Neuronal stem cell (in vitro differentiated cells): ENCODE results near the gene ZNF444.
"Not testable (repeated sequence)": the region's sequence is repeated elsewhere in the genome, so short reads cannot be mapped to it uniquely, and the experiment has no call there.

Experiments
- DNase-seq: peaks from one replicate; pipeline ENCODE4 v3.0.0-alpha.2; 2013; ENCODE audit warnings: low spot score
- H2AFZ ChIP-seq: one replicate; pipeline ENCODE4 v1.6.1; 2013; ENCODE audit warnings: mild to moderate bottlenecking, low read length, inconsistent platforms
- H2AK5ac ChIP-seq: 2 replicates; pipeline ENCODE4 v1.6.1; 2013; ENCODE audit warnings: low read depth, mild to moderate bottlenecking, inconsistent platforms, low read length, moderate library complexity, mixed read lengths
- H2BK120ac ChIP-seq: 2 replicates; pipeline ENCODE4 v1.6.1; 2013; ENCODE audit warnings: low read depth, mild to moderate bottlenecking, inconsistent platforms, low read length, moderate library complexity, mixed read lengths
- H2BK12ac ChIP-seq: one replicate; pipeline ENCODE4 v1.6.1; 2013; ENCODE audit warnings: low read length, inconsistent platforms
- H2BK15ac ChIP-seq: 2 replicates; pipeline ENCODE4 v1.6.1; 2013; ENCODE audit warnings: mild to moderate bottlenecking, low read length, inconsistent platforms, mixed read lengths
- H2BK5ac ChIP-seq: one replicate; pipeline ENCODE4 v1.6.1; 2013; ENCODE audit warnings: inconsistent platforms, mild to moderate bottlenecking, low read length, moderate library complexity
- H3K14ac ChIP-seq: one replicate; pipeline ENCODE4 v1.6.1; 2013; ENCODE audit warnings: low read length, inconsistent platforms
- H3K18ac ChIP-seq: 2 replicates; pipeline ENCODE4 v1.6.1; 2013; ENCODE audit warnings: low read length, inconsistent platforms
- H3K23ac ChIP-seq: 2 replicates; pipeline ENCODE4 v1.6.1; 2013; ENCODE audit warnings: low read depth, mild to moderate bottlenecking, mixed read lengths, low read length, inconsistent platforms; ENCODE audit not compliant: poor library complexity
- H3K27ac ChIP-seq: replicated peaks from 3 replicates; pipeline ENCODE4 v1.5.1; 2013; ENCODE audit warnings: low read length, inconsistent platforms
- H3K27me3 ChIP-seq, 3 experiments: 2 replicates each; pipeline ENCODE4 v1.6.1; 2013; ENCODE audit warnings: low read length in 3 of 3, mild to moderate bottlenecking in 2 of 3, inconsistent platforms in 1 of 3, low read depth in 1 of 3, mixed read lengths in 1 of 3, moderate library complexity in 1 of 3; ENCODE audit not compliant: control insufficient read depth in 3 of 3, insufficient read depth in 3 of 3
- H3K36me3 ChIP-seq, 2 donors: replicated peaks in 1 of 2; 2 replicates each; pipeline ENCODE4 v1.6.1; 2013; ENCODE audit warnings: low read length in 2 of 2; ENCODE audit not compliant: control insufficient read depth in 2 of 2, insufficient read depth in 2 of 2
- H3K4ac ChIP-seq: 2 replicates; pipeline ENCODE4 v1.6.1; 2013; ENCODE audit warnings: inconsistent platforms, mild to moderate bottlenecking, low read length, moderate library complexity
- H3K4me1 ChIP-seq, 2 donors: 1 replicate in 1 of 2; 2 replicates in 1 of 2; pipeline ENCODE4 v1.6.1; 2013; ENCODE audit warnings: low read length in 2 of 2, low read depth in 1 of 2; ENCODE audit not compliant: control insufficient read depth in 2 of 2, insufficient read depth in 1 of 2
- H3K4me2 ChIP-seq: one replicate; pipeline ENCODE4 v1.6.1; 2013; ENCODE audit warnings: mild to moderate bottlenecking, low read length, inconsistent platforms; ENCODE audit not compliant: insufficient read depth, poor library complexity, severe bottlenecking
- H3K4me3 ChIP-seq, 2 donors: 2 replicates each; pipeline ENCODE4 v1.5.1; 2013; ENCODE audit warnings: low read length in 2 of 2, mild to moderate bottlenecking in 2 of 2, inconsistent platforms in 1 of 2, moderate library complexity in 1 of 2
- H3K79me1 ChIP-seq: one replicate; pipeline ENCODE4 v1.6.1; 2013; ENCODE audit warnings: low read depth, mild to moderate bottlenecking, inconsistent platforms, low read length, moderate library complexity
- H3K9ac ChIP-seq: one replicate; pipeline ENCODE4 v1.6.1; 2013; ENCODE audit warnings: mild to moderate bottlenecking, low read depth, low read length, inconsistent platforms; ENCODE audit not compliant: poor library complexity
- H3K9me3 ChIP-seq, 2 donors: replicated peaks in 1 of 2; 2 replicates each; pipeline versions ENCODE3 to v1.6.1; 2013; ENCODE audit warnings: low read length in 2 of 2, mild to moderate bottlenecking in 2 of 2, inconsistent platforms in 1 of 2, low read depth in 1 of 2, mixed read lengths in 1 of 2, moderate library complexity in 1 of 2; ENCODE audit not compliant: control insufficient read depth in 2 of 2, insufficient read depth in 1 of 2
- H4K8ac ChIP-seq: one replicate; pipeline ENCODE4 v1.6.1; 2013; ENCODE audit warnings: low read depth, mild to moderate bottlenecking, inconsistent platforms, low read length, moderate library complexity
- H4K91ac ChIP-seq: one replicate; pipeline ENCODE4 v1.6.1; 2013; ENCODE audit warnings: low read length, low read depth, mild to moderate bottlenecking, inconsistent platforms; ENCODE audit not compliant: poor library complexity
- WGBS, 2 donors: extraction: QIAGEN DNeasy Blood & Tissue Kit; methylation state at CpG; one replicate each; pipeline ENCODE4 v1.1.7; 2013; ENCODE audit warnings: missing lambda C conversion rate in 2 of 2, mixed read lengths in 1 of 2; ENCODE audit not compliant: insufficient read length in 2 of 2, insufficient replicate concordance in 1 of 2; ENCODE audit errors: extremely low coverage in 2 of 2; 5-methylcytosine and 5-hydroxymethylcytosine counted together

Gene ZNF444

DNA sequence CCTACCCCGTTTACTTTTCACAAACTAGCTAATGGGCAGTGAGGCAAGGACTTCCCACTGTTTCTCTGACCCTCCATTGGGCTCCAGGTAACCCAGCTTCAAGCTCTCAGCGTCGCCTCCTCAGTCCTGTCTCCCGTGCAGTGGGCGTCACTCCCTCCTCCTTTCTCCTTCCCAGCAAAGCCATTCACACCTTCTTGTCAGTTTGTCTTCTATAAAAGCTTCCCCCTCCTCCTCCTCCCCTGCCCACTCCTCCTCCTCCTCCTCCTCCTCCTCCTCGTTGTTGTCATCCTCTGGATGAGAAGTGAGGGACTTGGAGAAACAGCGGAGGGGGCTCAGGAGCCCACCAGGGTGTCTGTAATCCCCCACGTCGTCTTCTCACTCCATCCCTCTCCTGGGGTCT, 33.0 kb downstream of the ZNF444 start:
- WGBS, 2 donors, result no CpG with 5 or more reads among the region's 9 CpGs
- Histone ChIP-seq H2BK120ac (no peak overlapping the region), H3K27me3 (peaks cover 0 to 5% (median 0%) of the 10 kb centered on the region in 3 experiments), H3K4me2 (no peak overlapping the region), H4K91ac (no peak overlapping the region), H3K23ac (no peak overlapping the region), H3K36me3 (no peaks in the 10 kb centered on the region), H3K79me1 (peaks cover 1% of the 10 kb centered on the region), H2AK5ac (no peak overlapping the region), H3K14ac (no peak overlapping the region), H2BK15ac (no peak overlapping the region), H3K18ac (peak overlapping the region; percentile 0), H3K27ac (peak overlapping the region; percentile 32), H3K9me3 (peaks cover 0 to 2% of the 10 kb centered on the region in 2 donors), H2BK12ac (peak overlapping the region; percentile 1), H3K9ac (peak overlapping the region; percentile 6), H3K4me1 (peaks cover 5 to 20% of the 10 kb centered on the region in 2 donors), H3K4me3 (no peak overlapping the region), H2AFZ (peak overlapping the region; percentile 58), H4K8ac (no peak overlapping the region), H2BK5ac (no peak overlapping the region), H3K4ac (no peak overlapping the region)
- no peak for DNase-seq

DNA sequence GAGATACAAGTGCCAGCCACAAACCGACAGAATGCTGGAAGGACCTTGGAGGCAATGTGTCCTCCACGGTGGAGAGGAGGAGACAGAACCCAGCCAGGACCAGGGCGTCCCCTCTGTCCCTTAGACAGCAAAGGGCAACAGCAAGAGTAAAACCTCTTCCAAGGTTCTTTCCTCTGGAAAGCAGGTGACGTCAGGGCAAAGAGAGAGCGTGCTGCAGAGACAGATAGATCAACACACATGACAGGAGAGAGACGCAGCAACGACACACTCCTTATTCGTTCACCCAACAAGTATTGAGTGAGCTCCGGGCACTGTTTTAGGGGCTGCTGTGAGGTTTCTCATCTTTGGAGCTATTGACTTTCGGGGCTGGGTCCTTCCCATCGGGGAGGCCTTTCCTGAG, 33.5 kb downstream of the ZNF444 start:
- H3K4me2 ChIP-seq, result no peak overlapping the region
- no peak overlapping the region for H3K14ac ChIP-seq
- H3K27ac ChIP-seq, result peak overlapping the region; percentile 32
- peak overlapping the region; percentile 58 for H2AFZ ChIP-seq
- H3K9ac ChIP-seq, result no peak overlapping the region
- H3K9me3 ChIP-seq, result peaks cover 0 to 2% of the 10 kb centered on the region in 2 donors
- peaks cover 1% of the 10 kb centered on the region for H3K79me1 ChIP-seq
- peak overlapping the region; percentile 1 for H2BK12ac ChIP-seq
- peak overlapping the region; percentile 100 for H2BK120ac ChIP-seq
- no peak for DNase-seq
- H3K4ac ChIP-seq, result no peak overlapping the region
- no peaks in the 10 kb centered on the region for H3K36me3 ChIP-seq
- H2AK5ac ChIP-seq, result peak overlapping the region; percentile 80
- H3K4me3 ChIP-seq, result no peak overlapping the region
- H3K27me3 ChIP-seq, result peaks cover 0 to 5% (median 0%) of the 10 kb centered on the region in 3 experiments
- H3K23ac ChIP-seq, result no peak overlapping the region
- no CpG with 5 or more reads among the region's 11 CpGs for WGBS, 2 donors
- peaks cover 5 to 20% of the 10 kb centered on the region in 2 donors for H3K4me1 ChIP-seq
- H4K91ac ChIP-seq, result no peak overlapping the region
- no peak overlapping the region for H4K8ac ChIP-seq
- H2BK15ac ChIP-seq, result no peak overlapping the region
- H2BK5ac ChIP-seq, result peak overlapping the region; percentile 9
- H3K18ac ChIP-seq, result peak overlapping the region; percentile 0

DNA sequence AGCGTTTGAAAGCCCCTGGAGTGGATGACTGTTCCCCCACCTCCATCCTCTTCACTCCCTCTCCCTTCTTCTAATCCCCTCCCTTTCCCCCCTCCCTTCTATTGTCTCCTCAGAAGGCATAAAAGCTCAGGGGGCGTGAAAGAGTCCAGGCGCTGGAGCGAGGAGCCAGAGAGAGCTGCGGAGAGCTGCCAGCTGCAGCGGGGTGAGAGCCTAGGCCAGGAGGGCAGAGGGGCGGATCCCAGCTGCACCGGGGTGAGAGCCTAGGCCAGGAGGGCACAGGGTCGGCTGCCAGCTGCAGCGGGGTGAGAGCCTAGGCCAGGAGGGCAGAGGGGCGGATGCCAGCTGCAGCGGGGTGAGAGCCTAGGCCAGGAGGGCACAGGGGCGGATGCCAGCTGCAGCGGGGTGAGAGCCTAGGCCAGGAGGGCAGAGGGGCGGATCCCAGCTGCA, 34.8 kb downstream of the ZNF444 start, which contains the start of gene GALP:
TSS of gene GALP (plus strand) at position 148 of the 447 bp plus-strand sequence. CDS start 1,101 bp downstream, outside the sequence.
- peak within 1 kb of the TSS; percentile 89 for H3K14ac ChIP-seq

DNA sequence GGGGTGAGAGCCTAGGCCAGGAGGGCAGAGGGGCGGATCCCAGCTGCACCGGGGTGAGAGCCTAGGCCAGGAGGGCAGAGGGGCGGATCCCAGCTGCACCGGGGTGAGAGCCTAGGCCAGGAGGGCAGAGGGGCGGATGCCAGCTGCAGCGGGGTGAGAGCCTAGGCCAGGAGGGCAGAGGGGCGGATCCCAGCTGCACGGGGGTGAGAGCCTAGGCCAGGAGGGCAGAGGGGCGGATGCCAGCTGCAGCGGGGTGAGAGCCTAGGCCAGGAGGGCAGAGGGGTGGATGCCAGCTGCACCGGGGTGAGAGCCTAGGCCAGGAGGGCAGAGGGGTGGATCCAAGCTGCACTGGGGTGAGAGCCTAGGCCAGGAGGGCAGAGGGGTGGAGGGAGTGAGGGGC, 35.2 kb downstream of the ZNF444 start:
- no CpG with 5 or more reads among the region's 11 CpGs for WGBS, 2 donors
- not testable (repeated sequence) for H3K36me3 ChIP-seq, H3K27ac ChIP-seq, H3K9me3 ChIP-seq, H3K27me3 ChIP-seq, H3K79me1 ChIP-seq, H4K91ac ChIP-seq, DNase-seq, H2BK5ac ChIP-seq, H2AFZ ChIP-seq, H4K8ac ChIP-seq, H3K4me2 ChIP-seq, H3K4ac ChIP-seq
- Histone ChIP-seq H3K14ac (peak overlapping the region; percentile 82), H3K23ac (peak overlapping the region; percentile 73), H2BK15ac (peak overlapping the region; percentile 89), H3K9ac (peak overlapping the region; percentile 60), H2BK12ac (peak overlapping the region; percentile 99), H3K18ac (peak overlapping the region; percentile 93), H2BK120ac (peak overlapping the region; percentile 67), H3K4me3 (peak overlapping the region in 1 of 2 donors; percentile 23), H3K4me1 (peaks cover 5 to 20% of the 10 kb centered on the region in 2 donors), H2AK5ac (peak overlapping the region; percentile 96)

More for the DNA sequence above, 34.8 kb downstream of the ZNF444 start, which contains the start of gene GALP:
- Histone ChIP-seq H3K4me3 (peak within 1 kb of the TSS in 1 of 2 donors; percentile 23), H3K4me1 (peaks cover 5 to 20% of the 10 kb centered on the region in 2 donors), H2BK12ac (peak within 1 kb of the TSS; percentile 99), H3K18ac (peak within 1 kb of the TSS; percentile 97), H4K91ac (peak within 1 kb of the TSS; percentile 97), H3K9ac (peak within 1 kb of the TSS; percentile 70), H3K23ac (peak within 1 kb of the TSS; percentile 73), H3K4me2 (peak within 1 kb of the TSS; percentile 25), H2AFZ (peak within 1 kb of the TSS; percentile 68), H2BK5ac (peak within 1 kb of the TSS; percentile 96), H2AK5ac (peak within 1 kb of the TSS; percentile 97), H2BK120ac (peak within 1 kb of the TSS; percentile 100), H3K4ac (peak within 1 kb of the TSS; percentile 93), H3K27ac (peak within 1 kb of the TSS; percentile 89), H2BK15ac (peak within 1 kb of the TSS; percentile 89), H4K8ac (peak within 1 kb of the TSS; percentile 43)
- WGBS, 2 donors, result no CpG with 5 or more reads among the region's 15 CpGs
- not testable (repeated sequence) for H3K27me3 ChIP-seq, H3K9me3 ChIP-seq, H3K36me3 ChIP-seq, H3K79me1 ChIP-seq
- DNase-seq, result peak; percentile 58
